AG08395 (cell line): ENCODE measurements around the gene PLIN4.
A peak's percentile ranks its signal among the peaks of the same experiment; 100 is the strongest.

Source experiments
- DNase-seq: peaks from one replicate; pipeline ENCODE4 v3.0.0; 2012; ENCODE audit warnings: mixed read lengths, low spot score

Gene PLIN4

GRCh38 chr19:4454747-4455718 is 63.3 kb downstream of the PLIN4 start:
- DNase-seq: peak; percentile 67

DNA sequence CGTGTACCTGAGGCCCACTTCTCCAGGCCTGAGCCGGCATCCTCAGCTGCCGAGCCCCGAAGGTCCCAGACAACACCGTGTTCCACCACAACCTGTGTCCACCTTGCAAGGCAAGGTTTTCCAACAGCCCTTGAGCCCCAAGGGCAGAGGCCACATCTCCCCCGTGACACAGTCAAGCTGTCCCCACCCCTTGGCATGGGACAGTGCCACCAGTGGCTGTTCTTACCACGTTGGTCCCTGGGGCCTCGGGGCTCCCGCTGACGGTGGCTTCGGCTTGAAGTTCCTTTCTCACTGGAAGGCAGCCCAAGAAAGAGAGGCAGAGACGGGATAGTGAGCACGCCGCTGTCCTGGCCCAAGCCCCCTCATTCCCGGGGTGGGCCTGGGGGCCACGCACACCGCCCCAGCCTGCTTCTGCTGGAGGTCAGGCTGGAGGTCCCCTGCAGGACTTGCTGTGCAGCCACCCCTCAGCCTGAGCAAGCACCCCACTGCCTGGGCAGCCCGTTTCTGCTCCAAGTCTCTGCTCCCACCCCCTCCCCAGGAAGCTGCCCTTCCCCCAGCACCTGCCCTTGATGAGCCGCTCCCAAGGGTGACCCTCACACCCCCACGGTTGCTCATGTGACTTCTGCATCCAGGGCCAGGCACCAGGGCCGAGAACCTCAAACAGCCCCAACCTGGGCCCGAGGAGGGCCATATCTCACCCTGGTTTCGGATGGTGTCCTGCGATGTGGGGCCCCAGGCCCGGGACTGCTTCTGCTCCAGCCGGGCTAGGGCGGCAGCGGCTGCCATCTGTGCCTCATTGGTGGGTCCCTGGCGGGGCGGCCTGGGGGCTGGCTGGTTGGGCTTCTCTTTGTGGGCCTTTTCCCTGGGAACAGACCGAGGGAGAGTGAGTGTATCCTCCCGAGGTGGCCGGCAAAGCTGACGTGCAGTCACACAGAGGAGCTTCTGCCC is 64.8 kb downstream of the PLIN4 start:
- DNase-seq: no peak

DNA sequence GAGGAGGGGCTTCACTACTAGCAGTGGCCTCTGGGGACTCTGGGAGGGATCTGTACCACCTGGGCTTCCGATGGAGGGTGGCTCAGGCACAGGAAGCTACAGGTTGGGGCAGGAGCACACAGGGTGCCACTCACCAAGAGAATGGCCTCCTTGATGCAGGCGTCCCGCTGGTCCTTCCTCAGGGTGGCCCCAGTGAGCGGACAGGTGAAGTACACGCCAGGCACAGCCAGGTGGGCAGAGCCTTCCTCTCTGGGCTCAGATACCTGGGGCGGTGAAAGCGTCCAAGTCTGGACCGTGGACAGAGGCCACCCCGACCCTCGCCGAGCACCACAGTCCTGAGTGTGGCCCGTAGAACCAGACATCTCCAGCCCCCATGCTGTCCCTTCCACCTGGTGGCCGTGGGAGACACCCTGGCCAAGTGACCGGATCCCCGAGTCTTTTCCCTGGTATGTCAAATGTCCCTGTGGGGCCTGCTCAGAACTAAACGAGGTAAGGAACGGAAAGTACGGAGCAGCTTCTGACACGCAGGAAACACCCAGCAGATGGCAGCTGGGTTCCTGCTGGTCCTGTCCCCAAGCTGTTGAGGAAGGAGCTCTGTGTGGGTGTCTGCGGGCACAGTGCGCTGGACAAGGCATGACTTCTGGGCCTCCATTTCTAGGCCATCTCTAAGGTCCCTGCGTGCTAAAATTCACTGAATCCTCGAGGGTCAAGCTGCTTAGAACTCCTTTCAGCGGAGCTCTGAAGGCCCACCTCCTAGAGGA is 65.9 kb downstream of the PLIN4 start:
- DNase-seq: no peak
